ENCODE measurements around the gene MYH13.

The MYH13 gene

DNA sequence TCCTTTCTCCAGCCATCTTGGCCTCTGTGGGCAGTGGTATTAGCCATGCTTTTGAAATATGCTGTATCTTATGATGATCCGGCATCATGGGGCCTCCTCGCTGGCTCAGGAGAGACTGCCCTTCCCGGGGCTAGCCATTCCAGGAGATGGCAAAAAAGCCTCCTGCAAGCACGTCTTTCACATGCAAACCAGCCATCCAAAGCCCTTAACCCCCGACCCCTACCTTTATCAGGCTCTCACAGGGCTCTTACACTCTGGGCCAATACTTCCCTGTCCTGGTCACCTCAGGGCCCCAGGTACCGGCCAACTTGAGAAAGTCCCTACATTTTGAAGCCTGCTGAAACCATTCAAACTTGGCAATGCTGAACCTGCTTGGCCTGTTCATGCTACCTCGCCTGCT lies 36.4 kb downstream of the MYH13 start:
- no peak for DNase-seq (ENCODE audit: low read depth)
- TF ChIP-seq CTCF (IDR thresholded peaks at IDR 0.05; ENCODE audit: insufficient read depth, low read depth, low read length, missing control alignments): no peak
- H3K4me3 ChIP-seq (ENCODE audit: low read depth, low read length): no peak overlapping the region

- no peak overlapping the region for H3K4me3 ChIP-seq (ENCODE audit: low read depth, low read length)
- no peak for TF ChIP-seq CTCF (IDR thresholded peaks at IDR 0.05; ENCODE audit: insufficient read depth, low read depth, low read length, missing control alignments)
- no peak for DNase-seq (ENCODE audit: low read depth)
These were observed 40.3 kb downstream of the MYH13 start for GRCh38 chr17:10332515-10332914.

GRCh38 chr17:10328971-10329923 lies 43.6 kb downstream of the MYH13 start:
- no peak for DNase-seq (ENCODE audit: low read depth)
- no peak for TF ChIP-seq CTCF (IDR thresholded peaks at IDR 0.05; ENCODE audit: insufficient read depth, low read depth, low read length, missing control alignments)
- no peak overlapping the region for H3K4me3 ChIP-seq (ENCODE audit: low read depth, low read length)

GRCh38 chr17:10328206-10328605 lies 44.6 kb downstream of the MYH13 start:
- TF ChIP-seq CTCF (IDR thresholded peaks at IDR 0.05; ENCODE audit: insufficient read depth, low read depth, low read length, missing control alignments): no peak
- DNase-seq (ENCODE audit: low read depth): no peak

GRCh38 chr17:10327640-10328039 lies 45.2 kb downstream of the MYH13 start:
- no peak overlapping the region for H3K4me3 ChIP-seq (ENCODE audit: low read depth, low read length)
- peak; percentile 89 for DNase-seq (ENCODE audit: low read depth)
- peak; percentile 96 for TF ChIP-seq CTCF (IDR thresholded peaks at IDR 0.05; ENCODE audit: insufficient read depth, low read depth, low read length, missing control alignments)

More at GRCh38 chr17:10328206-10328605, 44.6 kb downstream of the MYH13 start:
- H3K4me3 ChIP-seq (ENCODE audit: low read depth, low read length): no peak overlapping the region

DNA sequence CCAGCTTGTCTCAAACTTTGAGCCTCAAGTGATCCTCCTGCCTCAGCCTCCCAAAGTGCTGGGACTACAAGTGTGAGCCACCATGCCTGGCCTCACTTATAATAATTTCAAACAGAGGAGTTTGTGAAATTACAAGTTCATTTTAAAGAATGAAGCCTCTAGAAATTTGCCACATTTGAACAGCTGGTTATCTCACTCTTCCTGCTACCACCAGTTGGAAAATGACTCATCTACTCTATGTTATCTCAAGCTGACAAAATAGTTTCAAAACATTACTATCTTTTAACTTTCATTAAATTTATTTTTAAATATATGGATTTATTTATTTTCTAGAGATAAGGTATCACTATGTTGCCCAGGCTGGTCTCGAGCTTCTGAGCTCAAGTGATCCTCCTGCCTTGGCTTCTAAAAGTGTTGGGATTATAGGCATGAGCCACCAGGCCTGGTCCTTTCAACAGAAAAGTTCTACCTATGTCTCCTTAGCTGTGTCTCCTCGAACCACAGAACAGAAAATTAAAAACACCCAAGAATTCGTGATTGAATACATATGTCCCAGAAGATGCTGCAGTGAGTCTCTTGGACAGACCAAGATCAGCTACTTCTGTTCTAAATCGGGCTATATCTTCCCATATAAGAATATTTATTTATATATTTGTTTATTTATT lies 47.6 kb downstream of the MYH13 start:
- H3K4me3 ChIP-seq (ENCODE audit: low read depth, low read length): no peak overlapping the region
- no peak for DNase-seq (ENCODE audit: low read depth)
- no peak for TF ChIP-seq CTCF (IDR thresholded peaks at IDR 0.05; ENCODE audit: insufficient read depth, low read depth, low read length, missing control alignments)
